ENCODE results near the gene GATB.

The GATB gene, protein sequence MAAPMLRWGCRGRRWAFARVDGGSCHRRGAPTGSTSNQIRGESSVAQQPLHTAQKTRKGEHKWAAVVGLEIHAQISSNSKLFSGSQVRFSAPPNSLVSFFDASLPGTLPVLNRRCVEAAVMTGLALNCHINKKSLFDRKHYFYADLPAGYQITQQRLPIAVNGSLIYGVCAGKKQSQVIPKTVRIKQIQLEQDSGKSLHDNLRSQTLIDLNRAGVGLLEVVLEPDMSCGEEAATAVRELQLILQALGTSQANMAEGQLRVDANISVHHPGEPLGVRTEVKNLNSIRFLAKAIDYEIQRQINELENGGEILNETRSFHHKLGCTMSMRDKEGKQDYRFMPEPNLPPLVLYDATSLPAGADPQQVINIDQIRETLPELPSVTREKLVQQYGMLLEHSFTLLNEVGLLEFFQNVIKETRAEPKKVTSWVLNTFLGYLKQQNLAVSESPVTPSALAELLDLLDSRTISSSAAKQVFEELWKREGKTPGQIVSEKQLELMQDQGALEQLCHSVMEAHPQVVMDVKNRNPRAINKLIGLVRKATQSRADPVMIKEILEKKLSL

GRCh38 chr4:151760712-151761661 is at the start of gene GATB:
Gene GATB (minus strand): TSS chr4:151761007. CDS start chr4:151760982, 25 bp downstream.
- Mint-ChIP-seq H3K4me1 (ENCODE audit: low read depth) (peaks cover 17% of the 10 kb centered on the region), H3K4me3 (peak within 1 kb of the TSS; percentile 94), H3K27ac (peak within 1 kb of the TSS; percentile 98), H3K9me3 (no peaks in the 10 kb centered on the region), H3K27me3 (no peaks in the 10 kb centered on the region), H3K36me3 (ENCODE audit: low read depth) (peaks cover 28% of the 10 kb centered on the region)
- DNase-seq: peak; percentile 88

- Mint-ChIP-seq H3K27ac (no peak overlapping the region), H3K36me3 (ENCODE audit: low read depth) (no peaks in the 10 kb centered on the region), H3K9me3 (no peaks in the 10 kb centered on the region), H3K4me1 (ENCODE audit: low read depth) (peaks cover 3% of the 10 kb centered on the region), H3K4me3 (no peak overlapping the region), H3K27me3 (no peaks in the 10 kb centered on the region)
- no peak for DNase-seq
Measured at GRCh38 chr4:151810476-151810875, 49.7 kb upstream of the GATB start.

DNA sequence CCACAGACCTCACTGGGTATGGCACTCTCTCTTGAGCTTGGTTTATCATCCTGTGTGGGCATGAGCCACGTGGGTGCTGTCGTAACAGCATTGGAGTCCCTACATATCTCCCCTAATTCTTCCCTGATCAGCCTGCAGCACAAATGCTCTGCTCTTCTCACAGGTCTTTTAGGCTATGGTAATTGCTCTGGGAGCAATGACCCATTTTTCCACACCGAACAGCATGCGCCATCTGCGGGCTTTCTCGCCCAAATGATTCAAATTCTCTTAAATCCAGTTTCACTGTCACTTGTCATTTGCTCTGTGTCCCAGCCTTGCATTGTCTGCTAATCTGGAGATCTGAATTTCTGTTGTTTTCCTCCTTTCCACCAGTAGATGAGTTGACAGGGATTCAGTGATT is 48.9 kb upstream of the GATB start:
- H3K27ac Mint-ChIP-seq: no peak overlapping the region
- H3K4me3 Mint-ChIP-seq: no peak overlapping the region
- H3K4me1 Mint-ChIP-seq (ENCODE audit: low read depth): peaks cover 3% of the 10 kb centered on the region
- H3K27me3 Mint-ChIP-seq: no peaks in the 10 kb centered on the region
- no peak for DNase-seq
- no peaks in the 10 kb centered on the region for H3K9me3 Mint-ChIP-seq
- no peaks in the 10 kb centered on the region for H3K36me3 Mint-ChIP-seq (ENCODE audit: low read depth)

GRCh38 chr4:151808542-151808941 is 47.7 kb upstream of the GATB start:
- Mint-ChIP-seq H3K36me3 (ENCODE audit: low read depth) (no peaks in the 10 kb centered on the region), H3K27me3 (no peaks in the 10 kb centered on the region), H3K4me1 (ENCODE audit: low read depth) (peaks cover 3% of the 10 kb centered on the region), H3K27ac (no peak overlapping the region), H3K9me3 (no peaks in the 10 kb centered on the region), H3K4me3 (no peak overlapping the region)
- no peak for DNase-seq

DNA sequence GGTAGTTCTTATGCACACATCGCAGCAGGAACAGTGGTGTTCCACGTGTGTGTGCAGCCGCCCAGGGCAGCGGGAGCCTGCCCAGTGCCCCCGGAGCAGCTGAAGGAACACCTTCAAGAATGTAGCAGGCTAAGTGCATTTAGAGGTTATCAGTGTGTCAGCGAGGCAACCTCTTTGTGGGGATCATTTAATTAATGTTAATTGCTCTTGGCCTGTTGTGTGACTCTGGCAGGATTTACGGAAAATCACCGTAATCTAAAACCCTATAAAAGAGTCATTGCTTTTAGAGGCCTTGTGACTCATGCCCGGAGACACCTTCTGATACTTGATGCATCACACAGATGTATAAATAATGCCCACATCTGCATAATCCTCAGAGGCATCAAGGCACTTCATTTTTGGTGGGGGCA is 47.3 kb upstream of the GATB start:
- Mint-ChIP-seq H3K27ac (no peak overlapping the region), H3K4me3 (no peak overlapping the region), H3K36me3 (ENCODE audit: low read depth) (no peaks in the 10 kb centered on the region), H3K27me3 (no peaks in the 10 kb centered on the region), H3K9me3 (no peaks in the 10 kb centered on the region), H3K4me1 (ENCODE audit: low read depth) (peaks cover 3% of the 10 kb centered on the region)
- DNase-seq: no peak

GRCh38 chr4:151807220-151807619 is 46.4 kb upstream of the GATB start:
- Mint-ChIP-seq H3K27me3 (no peaks in the 10 kb centered on the region), H3K4me3 (no peak overlapping the region), H3K4me1 (ENCODE audit: low read depth) (peaks cover 3% of the 10 kb centered on the region), H3K9me3 (no peaks in the 10 kb centered on the region), H3K27ac (no peak overlapping the region), H3K36me3 (ENCODE audit: low read depth) (no peaks in the 10 kb centered on the region)
- DNase-seq: no peak

DNA sequence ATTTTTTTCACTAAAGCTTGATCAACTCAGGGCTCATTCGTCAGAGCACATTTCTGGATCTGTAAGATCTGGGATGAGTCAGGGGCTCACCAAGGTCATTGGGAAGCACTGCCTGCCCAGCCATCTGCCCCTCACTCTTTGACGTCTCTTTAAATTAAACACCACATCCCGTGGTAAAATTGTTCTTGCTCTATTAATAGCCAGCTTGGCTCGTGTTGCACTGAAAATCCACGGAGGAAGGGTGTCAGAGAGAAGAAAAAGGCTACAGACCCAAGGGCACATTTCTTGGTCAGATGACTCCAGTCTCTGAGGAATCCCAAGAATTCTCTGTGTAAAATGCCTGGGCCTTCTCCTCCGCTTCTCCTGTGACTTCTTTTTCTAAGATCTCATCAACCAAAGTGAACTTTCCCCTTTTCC is 45.7 kb upstream of the GATB start:
- Mint-ChIP-seq H3K27ac (no peak overlapping the region), H3K4me1 (ENCODE audit: low read depth) (peaks cover 1% of the 10 kb centered on the region), H3K27me3 (no peaks in the 10 kb centered on the region), H3K4me3 (no peak overlapping the region), H3K36me3 (ENCODE audit: low read depth) (no peaks in the 10 kb centered on the region), H3K9me3 (no peaks in the 10 kb centered on the region)
- DNase-seq: no peak

- DNase-seq: no peak
- Mint-ChIP-seq H3K27me3 (no peaks in the 10 kb centered on the region), H3K4me3 (no peak overlapping the region), H3K4me1 (ENCODE audit: low read depth) (no peaks in the 10 kb centered on the region), H3K27ac (no peak overlapping the region), H3K36me3 (ENCODE audit: low read depth) (no peaks in the 10 kb centered on the region), H3K9me3 (no peaks in the 10 kb centered on the region)
Measured at GRCh38 chr4:151804821-151805220, 44.0 kb upstream of the GATB start.

DNA sequence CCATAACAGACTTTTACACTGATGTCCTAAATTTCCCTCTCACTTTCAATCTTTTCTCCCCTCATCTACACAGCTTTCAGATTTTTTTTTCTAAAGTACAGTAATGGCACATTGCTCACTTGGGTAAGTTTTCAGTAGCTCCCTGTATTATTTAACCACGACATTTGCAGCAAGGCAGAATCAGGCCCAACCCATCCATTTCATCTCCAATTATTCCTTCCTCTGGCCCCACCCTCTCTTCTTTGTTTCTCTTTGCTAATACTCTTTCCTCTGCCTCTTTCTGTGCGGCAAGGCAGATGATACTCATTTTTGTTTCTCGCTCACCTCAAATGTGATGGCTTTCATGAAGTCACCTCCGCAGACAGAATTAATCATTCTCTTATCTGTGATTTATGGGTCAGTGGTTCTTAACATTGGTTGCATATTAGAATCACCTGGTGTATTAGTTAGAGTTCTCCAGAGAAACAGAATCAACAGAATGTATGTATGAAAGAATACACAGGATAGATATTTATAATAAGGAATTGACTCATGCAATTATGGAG is 43.4 kb upstream of the GATB start:
- Mint-ChIP-seq H3K4me3 (no peak overlapping the region), H3K9me3 (no peaks in the 10 kb centered on the region), H3K36me3 (ENCODE audit: low read depth) (no peaks in the 10 kb centered on the region), H3K4me1 (ENCODE audit: low read depth) (no peaks in the 10 kb centered on the region), H3K27ac (no peak overlapping the region), H3K27me3 (no peaks in the 10 kb centered on the region)
- no peak for DNase-seq

GRCh38 chr4:151803246-151803645 is 42.4 kb upstream of the GATB start:
- no peaks in the 10 kb centered on the region for H3K9me3 Mint-ChIP-seq
- no peak for DNase-seq
- no peak overlapping the region for H3K4me3 Mint-ChIP-seq
- no peaks in the 10 kb centered on the region for H3K4me1 Mint-ChIP-seq (ENCODE audit: low read depth)
- no peaks in the 10 kb centered on the region for H3K27me3 Mint-ChIP-seq
- no peak overlapping the region for H3K27ac Mint-ChIP-seq
- H3K36me3 Mint-ChIP-seq (ENCODE audit: low read depth): no peaks in the 10 kb centered on the region

DNA sequence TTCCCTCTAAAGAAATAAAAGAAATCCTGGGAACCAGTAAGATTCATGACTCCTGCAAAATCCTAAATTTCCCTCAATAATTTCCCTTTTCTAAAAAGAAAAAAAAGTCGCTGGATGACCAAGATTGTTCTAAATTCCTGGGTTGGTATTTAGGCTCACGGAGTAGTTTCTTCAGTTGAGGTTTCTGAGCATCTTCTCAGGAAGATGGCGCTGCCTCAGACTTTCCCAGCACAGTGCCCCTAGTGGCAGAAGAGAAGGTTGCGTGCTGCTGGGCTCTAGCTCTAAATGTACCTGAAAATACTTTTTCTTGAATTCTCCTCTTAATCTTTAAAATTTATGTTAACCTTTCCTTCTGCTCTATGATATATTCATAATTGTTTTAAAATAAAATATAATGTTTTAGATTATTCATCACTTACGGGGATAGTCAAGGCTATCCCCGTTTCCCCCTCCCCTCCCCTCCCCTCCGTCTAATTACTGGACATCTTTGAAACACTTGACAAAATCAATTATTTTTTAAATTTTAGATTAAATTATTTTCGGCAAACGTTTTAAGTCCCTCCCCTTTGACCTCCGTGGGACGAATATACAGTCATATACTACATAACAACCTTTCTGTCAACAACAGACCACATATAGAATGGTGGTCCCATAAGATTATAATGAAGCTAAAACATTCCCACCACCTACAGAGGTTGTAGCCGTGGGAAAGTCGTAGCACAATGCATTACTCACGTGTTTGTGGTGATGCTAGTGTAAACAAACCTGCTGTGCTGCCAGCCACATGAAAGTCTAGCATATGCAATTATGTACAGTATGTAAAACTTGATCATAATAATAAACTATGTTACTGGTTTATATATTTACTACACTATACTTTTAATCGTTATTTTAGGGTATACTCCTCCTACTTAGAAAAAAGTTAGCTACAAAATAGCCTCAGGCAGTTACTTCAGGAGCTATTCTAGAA is 41.0 kb upstream of the GATB start:
- no peaks in the 10 kb centered on the region for H3K4me1 Mint-ChIP-seq (ENCODE audit: low read depth)
- H3K27me3 Mint-ChIP-seq: no peaks in the 10 kb centered on the region
- H3K9me3 Mint-ChIP-seq: no peaks in the 10 kb centered on the region
- no peak overlapping the region for H3K4me3 Mint-ChIP-seq
- no peak overlapping the region for H3K27ac Mint-ChIP-seq
- no peaks in the 10 kb centered on the region for H3K36me3 Mint-ChIP-seq (ENCODE audit: low read depth)
- peak; percentile 76 for DNase-seq

GRCh38 chr4:151799417-151800012 is 38.7 kb upstream of the GATB start:
- no peaks in the 10 kb centered on the region for H3K4me1 Mint-ChIP-seq (ENCODE audit: low read depth)
- H3K27me3 Mint-ChIP-seq: no peaks in the 10 kb centered on the region
- no peaks in the 10 kb centered on the region for H3K36me3 Mint-ChIP-seq (ENCODE audit: low read depth)
- no peaks in the 10 kb centered on the region for H3K9me3 Mint-ChIP-seq
- no peak for DNase-seq
- H3K4me3 Mint-ChIP-seq: no peak overlapping the region
- H3K27ac Mint-ChIP-seq: no peak overlapping the region

DNA sequence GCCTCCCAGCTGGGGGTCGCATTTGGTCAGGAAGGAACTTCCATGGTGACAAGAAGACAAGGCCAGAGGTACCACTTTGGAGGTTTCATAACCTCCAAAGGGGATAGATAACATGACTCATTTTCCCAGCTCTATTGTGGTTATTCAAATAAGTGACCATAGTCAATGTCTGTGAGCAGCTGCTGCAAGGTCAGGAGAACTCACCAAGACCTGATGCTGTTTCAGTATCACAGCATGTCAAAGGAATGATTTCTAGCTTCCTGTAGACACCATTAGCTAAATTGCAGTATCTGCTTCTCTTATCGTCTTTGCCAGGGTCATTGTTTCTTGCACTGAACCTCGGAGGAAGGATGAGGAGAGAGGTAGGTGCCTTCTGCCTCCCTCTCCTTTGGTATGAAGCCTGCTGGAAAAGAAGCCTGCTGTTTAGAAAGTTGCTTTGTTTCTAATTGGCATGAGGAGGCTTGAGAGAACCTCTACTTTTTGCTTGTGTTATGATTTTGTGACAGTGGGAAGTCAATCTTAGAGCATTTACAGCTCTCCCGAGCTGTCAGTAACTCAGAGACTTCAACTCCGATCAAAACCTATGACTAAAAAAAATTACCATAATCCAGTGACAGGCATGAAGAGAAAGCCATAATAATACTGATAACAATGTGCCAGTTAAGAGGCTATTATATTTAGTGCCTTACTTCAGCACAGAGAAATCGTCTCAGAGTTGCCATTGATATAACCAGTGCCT is 38.0 kb upstream of the GATB start:
- H3K27me3 Mint-ChIP-seq: peaks cover 3% of the 10 kb centered on the region
- H3K9me3 Mint-ChIP-seq: no peaks in the 10 kb centered on the region
- no peak overlapping the region for H3K4me3 Mint-ChIP-seq
- H3K27ac Mint-ChIP-seq: no peak overlapping the region
- H3K4me1 Mint-ChIP-seq (ENCODE audit: low read depth): no peaks in the 10 kb centered on the region
- no peak for DNase-seq
- H3K36me3 Mint-ChIP-seq (ENCODE audit: low read depth): no peaks in the 10 kb centered on the region

All from activated T-cell treated with anti-CD3 and anti-CD28 coated beads, Interleukin-2, amount 50 U/mL, for 24 hours (primary cell).